HG03432 (cell line): ENCODE results near the gene PRELP.

Experiments
- ATAC-seq: cut with Tn5 transposase; IDR thresholded peaks from one replicate; pipeline ENCODE4 v1.9.1; 2021; ENCODE audit warnings: mild to moderate bottlenecking, moderate library complexity; ENCODE audit not compliant: unreplicated experiment

The PRELP gene

DNA sequence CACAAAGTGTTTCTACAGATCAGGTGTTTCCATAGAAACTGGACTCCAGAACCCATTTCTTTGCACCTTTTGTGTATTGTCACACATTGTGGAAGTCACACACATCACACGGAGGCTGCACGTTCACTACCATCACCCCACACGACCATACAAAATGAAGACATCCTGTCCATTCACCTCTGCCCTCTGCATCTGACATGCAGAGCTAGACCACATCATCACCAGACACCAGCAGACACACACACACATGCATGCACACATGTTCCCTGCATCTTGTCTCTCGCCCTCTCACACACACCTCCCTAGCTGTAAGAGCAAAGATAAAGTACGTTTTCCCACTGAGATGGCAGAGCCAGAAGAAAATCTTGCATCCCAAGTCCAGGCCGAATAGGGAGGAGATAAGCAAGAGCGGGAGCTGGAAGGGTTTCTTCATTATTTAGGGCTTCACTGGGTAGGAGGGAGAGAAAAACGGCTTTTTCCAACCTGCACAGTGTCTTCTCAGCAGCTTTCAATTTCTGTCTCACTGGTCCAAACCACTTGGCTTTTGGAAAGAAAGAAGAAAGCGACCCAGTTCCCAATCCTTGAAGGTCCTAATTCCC is 709 bp downstream of the PRELP start:
- no peak for ATAC-seq

DNA sequence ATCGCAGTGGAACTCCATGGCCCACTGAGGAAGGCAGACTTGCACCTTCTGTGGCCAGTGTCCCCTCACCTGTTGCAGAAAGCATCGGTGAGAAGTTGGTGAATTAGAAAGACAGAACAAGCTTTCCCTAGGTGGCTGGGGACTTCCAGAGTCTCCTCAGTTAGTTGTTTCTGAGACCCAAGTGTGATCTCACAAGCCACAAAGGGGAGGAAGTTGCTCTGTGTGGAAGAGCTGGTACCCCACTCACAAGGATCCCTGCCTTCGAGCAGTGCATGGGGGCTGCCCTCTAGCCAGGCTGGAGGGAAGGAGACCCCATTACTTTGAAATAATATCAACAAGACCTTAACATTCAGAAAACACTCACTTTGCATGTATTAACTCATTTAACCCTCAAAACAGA is 2.1 kb downstream of the PRELP start:
- ATAC-seq = no peak

DNA sequence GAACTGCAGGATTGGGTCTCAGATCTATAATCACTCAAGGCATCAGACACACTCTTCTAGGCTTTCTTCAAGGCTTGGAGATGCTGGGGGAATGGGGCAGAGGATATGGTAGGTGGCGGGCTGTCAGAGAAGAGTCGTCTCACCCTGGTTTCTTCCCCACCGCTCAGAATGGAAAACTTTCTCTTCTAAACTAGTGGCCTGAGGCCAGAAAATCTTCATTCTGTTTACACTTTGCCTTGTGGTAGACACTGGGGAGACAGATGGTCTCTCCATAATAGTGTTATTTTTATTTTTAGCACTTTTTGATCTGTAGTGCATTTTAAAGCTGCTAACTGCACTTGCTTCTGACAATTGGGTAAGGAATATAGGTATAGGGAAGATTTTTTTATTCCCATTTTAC is 2.6 kb downstream of the PRELP start:
- no peak for ATAC-seq

DNA sequence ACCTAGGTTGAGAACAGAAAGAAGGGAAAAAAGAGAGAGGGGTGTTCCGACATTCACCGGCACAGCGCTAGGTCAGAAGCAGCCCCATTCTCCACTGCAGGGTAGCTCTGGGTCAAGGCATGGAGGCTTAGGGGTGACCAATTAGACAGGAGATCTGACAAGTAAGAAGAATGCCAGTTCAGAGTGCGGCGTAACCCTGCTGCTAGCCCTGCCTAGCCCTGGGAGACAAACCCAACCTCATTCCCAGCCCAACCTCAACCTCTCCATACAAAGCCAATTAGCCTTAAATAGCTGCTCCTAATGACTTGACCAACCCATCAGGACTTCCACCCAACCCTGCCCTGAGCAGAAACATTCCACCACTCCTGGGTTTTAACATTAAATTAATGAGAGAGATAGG is 3.4 kb downstream of the PRELP start:
- ATAC-seq = no peak

DNA sequence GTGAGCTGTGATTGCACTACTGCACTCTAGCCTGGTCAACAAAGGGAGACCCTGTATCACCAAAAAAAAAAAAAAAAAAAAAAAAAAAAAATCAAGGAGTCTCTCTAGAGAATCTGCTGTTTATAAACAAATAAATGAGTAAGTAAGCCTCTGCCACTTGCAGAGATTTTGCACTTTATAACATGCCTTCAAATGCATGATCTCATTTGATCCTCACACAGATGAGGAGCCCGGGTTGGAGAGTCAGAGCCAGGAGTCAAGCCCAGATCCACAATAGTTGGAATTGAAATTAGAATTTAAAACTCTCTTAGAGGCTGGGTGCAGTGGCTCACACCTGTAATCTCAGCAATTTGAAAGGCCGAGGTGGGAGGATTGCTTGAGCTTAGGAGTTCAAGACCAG is 4.0 kb downstream of the PRELP start:
- no peak for ATAC-seq

DNA sequence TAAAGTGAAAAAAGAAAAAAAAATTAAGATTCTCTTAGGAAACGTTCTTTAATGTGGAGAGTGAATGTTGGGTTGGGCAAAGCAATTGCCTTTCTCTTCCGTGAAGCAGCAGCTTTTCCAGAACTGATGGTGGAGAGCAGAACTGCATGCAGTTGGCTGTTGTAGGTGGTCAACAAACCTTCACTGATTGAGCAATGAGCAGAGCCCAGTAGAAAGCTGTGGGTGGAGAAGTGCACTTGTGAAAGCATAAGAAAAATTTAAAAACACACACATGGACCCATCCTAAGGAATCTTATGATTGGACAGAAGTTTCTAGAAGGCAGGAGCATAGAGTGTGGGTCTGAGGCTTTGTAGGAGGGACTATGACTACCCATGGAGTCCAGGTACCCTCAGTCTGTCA is 4.5 kb downstream of the PRELP start:
- ATAC-seq = no peak

DNA sequence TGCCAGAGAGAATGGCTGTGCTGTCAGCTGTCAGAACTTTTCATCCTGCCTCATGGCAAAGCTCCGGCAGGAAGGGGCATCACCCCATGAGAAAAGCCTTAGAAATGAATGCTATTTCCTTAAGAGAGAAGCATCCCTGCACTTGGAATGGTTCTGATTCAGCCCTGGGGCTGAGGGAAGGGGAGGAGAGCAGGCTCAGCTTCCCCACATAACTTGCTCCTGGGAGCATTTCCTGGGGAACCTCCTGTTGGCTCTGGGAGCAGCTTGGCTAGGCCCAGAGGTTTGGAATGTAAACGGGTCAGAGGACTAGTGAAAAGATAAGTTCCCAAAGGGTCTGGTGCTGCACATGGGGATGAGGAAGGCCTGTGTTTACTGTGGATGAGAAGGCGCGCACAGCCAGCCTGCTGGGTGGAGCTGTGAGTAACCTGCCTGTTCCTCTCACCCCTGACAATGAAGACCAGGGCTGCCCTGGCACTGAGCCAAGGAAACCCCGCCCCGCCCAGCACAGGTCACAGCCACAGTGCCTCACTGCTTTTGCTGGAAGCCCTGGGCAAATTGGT is 5.0 kb downstream of the PRELP start:
- ATAC-seq = no peak

DNA sequence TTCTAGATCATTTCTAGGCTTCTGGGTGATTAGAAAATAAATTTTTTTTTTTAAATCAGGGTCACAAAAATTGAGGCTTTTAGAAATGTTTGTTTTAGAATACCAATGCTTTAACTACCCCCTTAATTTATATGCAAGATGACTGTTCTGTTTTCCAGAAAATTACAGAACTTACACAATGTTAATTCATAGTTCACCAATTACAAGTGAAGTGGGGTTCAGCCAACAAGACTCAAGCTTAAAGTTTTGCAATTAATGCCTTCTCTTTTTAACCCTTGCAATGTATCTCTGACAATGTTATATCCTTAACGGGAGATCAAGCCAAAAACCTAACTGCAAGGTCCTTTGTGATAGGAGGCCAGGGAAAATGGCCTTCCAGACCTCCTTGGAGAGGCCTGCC is 5.6 kb downstream of the PRELP start:
- no peak for ATAC-seq

DNA sequence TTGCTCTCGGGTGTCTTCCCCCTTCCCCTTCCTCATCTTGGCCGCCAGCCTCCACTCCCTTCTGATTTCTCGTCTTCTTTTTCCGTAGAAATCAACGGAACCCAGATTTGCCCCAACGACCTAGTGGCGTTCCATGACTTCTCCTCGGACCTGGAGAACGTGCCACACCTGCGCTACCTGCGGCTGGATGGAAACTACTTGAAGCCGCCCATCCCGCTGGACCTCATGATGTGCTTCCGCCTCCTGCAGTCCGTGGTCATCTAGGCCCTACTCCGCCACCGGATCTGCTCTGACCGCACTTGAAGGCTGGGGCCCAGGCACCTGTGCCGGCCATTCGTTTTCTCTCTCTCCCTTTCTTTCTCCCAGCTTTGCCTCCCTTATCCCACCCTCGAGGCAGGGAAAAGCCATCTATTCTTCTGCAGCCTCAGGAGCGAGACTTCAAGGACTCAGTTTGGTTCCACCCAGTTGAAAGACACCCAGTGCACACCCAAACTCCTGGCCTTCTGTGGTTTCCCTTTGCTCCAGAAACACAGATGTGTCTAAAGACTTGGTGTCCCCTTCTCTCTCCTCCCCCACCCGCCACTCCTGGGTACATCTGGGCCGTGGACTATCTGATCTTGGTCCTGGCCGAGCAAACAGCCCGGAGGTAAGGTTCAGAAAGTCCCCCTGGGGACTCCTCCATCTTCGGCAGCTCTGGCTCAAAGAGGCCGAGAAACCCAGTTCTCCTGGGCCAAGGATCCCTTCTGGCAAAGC is 11.2 kb downstream of the PRELP start:
- no peak for ATAC-seq

DNA sequence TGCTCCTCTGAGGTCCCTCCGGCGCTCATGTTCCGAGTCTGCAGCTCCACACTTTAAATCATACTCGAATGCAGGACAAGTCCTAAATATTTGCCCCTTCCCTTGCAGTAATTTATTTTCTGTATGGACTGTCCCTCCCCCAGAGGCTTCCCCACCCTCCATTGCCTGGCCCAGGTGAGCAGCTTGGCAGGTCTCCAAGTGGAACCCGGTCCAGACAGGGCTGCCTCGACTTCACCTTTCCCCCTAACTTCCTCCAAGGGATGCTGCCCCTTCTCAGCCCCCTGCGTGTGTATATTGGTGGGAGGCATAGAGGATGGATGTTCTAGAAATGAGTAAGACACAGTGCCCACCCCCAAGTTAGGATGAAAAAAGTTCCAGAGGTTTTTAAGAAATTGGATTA is 12.9 kb downstream of the PRELP start:
- ATAC-seq = no peak

DNA sequence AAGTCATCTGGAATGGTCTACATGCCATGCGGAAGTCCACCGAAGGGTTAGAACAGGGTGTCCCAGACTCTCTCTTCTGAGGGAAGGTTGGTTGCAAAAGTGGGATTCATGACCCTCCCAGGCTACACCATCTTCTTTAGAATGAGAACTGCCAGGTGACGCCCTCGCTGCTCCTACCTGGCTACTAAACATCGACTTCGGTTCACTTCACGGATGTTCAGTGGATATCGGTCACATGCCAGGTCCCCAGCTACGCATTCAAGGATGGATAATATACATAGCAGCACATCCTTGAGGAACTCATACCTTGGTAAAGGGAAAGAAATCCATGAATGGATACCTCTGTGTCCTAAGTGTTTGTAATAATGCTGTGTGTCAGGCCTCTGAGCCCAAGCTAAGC is 15.0 kb downstream of the PRELP start:
- ATAC-seq = no peak

DNA sequence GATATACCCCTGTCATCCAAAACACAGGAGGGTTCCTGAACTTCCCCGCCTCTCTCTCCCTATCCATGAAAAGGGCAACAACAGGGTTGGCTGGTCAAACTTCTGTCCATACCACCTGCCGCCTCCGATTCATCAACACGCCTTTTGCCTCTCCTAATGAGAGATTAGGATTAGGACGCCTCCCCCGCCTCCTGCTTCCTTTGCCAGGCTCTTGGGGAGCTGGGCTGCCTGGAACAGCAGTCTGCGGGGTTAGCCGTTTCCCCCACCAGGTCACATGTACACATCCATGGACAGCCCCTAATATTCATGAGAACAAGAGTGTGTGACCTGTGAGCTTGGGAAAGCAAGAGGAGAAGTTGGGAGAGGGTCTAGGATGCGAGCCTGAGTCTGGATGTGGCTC is 16.1 kb downstream of the PRELP start:
- ATAC-seq = no peak

DNA sequence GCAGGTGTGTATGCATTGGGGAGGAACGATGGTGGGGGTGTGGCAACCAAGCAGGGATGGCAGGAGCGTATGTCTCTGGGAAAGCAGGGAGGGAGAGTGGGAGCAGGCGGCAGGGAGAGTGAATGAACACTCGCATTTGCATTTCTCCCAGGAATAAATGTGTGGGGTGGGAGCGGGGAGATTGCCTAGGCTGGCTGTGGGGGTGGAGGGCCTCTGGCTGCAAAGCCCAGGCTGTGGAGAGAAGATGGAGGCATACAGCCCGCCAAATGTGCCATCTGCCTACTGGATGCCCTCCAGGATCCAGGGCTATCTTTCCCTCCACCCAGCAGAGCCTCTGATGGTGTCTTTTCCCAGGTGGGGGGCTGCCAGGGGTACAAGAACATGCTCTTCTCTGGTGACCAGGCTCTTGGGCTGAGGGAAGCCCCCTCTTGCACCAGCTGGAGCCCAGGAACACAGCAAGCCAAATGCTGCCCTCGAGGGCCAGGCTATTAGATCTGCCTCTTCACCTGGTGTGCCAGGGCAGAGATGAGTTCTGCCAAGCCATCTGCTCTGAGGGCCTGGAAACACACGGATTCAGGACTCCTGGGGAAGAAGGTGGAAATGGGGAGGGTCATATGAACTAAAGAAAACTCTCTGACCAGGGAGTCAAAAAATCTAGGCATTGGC is 16.6 kb downstream of the PRELP start:
- no peak for ATAC-seq

DNA sequence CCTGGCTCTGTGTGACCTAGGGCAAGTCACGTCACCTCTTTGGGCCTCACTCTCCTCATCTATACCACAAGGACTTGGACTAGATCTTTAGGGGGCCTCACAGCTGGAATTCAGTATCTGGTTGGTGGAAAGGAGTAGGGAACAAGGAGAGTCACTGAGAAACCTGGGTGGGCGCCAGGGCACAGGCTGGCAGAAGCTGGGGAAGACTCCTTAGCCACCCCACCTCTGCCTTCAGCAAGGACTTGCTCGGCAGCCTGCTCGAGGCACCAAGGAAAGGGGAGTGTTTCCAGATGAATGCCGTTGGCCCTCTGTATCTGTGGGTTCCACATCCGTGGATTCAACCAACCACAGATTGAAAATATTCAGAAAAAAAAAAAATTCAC is 17.1 kb downstream of the PRELP start:
- no peak for ATAC-seq

DNA sequence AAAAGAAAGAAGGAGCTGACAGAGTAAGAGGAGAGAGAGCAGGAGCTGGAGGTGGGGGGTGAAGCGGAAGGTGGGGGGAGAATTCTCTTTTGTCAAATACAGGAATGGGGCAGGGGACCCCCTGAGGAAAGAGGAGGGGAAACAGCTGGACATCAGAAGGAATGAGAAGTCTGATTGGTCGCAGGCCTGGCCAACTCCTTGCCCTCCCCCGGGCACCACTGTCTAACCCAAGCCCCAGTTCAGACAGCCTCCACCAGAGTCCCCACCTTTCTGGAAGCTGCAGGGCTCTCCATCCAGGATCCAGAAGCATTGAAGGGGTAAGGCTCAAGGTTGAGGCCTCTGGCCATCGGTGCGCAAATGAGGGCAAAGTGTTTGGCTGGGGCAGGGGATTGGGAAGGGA is 18.3 kb downstream of the PRELP start, which contains the start of gene OPTC:
Gene OPTC, plus strand, starts transcription at position 253 of the 400 bp plus-strand sequence. CDS start 1,853 bp downstream, outside the sequence.
- no peak for ATAC-seq

DNA sequence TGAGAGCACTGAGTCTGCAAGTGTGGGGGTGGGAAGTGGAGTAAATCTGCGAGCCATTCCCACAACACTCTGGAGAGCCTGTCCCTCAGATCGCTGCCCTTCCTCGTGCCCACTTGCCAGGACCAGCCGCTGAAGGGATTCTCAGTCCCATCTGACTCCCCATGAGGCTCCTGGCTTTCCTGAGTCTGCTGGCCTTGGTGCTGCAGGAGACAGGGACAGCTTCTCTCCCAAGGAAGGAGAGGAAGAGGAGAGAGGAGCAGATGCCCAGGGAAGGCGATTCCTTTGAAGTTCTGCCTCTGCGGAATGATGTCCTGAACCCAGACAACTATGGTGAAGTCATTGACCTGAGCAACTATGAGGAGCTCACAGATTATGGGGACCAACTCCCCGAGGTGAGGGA is 20.2 kb downstream of the PRELP start:
- ATAC-seq = no peak

DNA sequence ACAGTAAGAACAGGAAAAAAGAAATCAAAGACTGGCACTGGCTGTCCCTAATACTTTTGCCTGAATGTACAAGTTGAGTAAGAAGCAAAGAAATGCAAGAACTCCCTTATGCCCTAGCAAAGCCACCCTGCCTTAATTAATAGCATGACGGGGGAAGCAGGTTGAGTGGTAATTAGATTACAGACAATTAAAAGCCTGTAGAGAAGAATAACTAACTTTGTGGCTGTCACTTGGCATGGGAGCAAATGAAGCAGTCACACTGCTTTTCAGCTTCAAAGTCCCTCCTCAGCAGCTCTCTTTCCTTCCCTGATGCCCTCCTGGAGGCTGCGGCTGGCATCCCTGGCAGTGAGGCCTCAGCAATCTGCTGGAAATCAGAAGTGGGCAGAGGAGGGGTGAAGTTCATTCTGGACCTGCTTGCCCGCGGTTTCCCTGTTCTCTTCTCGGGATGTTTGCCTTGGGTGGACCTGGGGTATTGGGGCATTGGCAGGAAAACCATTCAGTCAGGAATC is 21.7 kb downstream of the PRELP start:
- ATAC-seq = no peak

DNA sequence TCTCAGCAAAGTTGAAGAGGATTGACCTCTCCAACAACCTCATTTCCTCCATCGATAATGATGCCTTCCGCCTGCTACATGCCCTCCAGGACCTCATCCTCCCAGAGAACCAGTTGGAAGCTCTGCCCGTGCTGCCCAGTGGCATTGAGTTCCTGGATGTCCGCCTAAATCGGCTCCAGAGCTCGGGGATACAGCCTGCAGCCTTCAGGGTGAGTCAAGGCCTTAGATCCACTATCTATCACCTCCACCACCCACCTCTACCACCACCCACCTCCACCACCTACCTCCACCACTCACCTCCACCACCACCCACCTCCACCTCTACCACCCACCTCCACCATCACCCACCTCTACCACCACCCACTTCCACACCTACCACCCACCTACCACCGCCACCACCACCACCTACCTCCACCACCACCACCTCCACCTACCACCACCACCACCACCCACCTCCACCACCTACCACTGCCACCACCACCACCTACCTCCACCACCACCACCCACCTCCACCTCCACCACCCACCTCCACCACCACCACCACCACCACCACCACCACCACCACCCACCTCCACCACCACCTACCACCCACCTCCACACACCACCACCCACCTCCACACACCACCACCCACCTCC is 24.2 kb downstream of the PRELP start:
- ATAC-seq = no peak

DNA sequence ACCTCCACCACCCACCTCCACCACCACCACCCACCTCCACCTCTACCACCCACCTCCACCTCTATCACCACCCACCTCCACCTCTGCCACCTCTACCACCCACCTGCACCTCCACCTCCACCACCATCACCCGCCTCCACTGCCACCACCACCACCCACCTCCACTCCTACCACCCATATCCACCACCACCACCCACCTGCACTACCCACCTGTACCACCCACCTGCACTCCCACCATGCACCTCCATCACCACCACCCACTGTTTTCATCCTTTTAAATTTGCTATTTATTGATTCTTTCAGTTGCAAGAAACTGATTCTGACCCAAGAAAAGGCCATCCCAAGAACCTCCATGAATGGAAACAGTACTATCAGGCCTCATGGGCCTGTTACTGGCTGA is 24.7 kb downstream of the PRELP start:
- ATAC-seq = no peak

DNA sequence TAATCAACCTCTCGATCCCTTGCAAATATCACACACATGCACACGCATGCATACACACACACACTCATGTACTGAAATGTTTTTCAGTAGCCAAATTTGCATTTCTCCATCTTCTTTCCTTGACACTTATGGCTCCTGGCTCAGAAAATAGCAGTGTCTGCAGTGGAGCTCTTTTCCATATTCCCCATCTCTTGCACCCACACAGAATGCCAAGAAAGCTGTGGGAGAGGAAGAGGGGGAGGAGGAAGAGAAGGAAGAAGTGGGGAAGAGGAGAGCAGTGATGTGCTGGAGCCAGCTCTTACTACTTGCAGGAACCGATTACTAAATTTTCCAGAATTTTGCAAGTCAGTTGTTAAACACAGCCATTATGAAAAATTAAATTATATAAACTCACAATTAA is 28.2 kb downstream of the PRELP start:
- ATAC-seq = no peak
